ENCODE results near the gene MZT1.

DNA sequence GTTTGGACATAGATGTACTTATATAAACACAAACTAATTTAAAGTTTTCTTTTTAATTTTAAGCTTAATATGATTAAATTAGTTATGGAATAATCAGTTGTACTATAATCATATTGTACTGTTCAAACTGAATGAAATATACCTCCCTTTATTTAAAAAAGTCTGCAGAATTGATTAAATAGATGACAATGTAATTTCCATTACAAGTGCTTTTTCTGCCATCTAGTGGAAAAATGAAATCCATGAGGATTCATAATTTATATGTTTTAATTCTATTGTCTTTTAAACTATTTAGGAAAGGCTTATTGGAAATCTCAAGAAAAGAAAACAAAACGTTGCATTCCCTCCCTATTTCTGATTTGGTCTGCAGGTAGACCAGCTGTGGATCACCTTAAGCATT, 30.9 kb downstream of the MZT1 start:
- TF ChIP-seq, protein P1, sequence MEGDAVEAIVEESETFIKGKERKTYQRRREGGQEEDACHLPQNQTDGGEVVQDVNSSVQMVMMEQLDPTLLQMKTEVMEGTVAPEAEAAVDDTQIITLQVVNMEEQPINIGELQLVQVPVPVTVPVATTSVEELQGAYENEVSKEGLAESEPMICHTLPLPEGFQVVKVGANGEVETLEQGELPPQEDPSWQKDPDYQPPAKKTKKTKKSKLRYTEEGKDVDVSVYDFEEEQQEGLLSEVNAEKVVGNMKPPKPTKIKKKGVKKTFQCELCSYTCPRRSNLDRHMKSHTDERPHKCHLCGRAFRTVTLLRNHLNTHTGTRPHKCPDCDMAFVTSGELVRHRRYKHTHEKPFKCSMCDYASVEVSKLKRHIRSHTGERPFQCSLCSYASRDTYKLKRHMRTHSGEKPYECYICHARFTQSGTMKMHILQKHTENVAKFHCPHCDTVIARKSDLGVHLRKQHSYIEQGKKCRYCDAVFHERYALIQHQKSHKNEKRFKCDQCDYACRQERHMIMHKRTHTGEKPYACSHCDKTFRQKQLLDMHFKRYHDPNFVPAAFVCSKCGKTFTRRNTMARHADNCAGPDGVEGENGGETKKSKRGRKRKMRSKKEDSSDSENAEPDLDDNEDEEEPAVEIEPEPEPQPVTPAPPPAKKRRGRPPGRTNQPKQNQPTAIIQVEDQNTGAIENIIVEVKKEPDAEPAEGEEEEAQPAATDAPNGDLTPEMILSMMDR (IDR thresholded peaks at IDR 0.05): peak in 6 of 7 experiments; percentile 21 to 34 (median 29)
- TF ChIP-seq POLR2A (IDR thresholded peaks at IDR 0.05): no peak
